HG03571 (cell line): Measurements from ENCODE around the gene FUS.

Experiments used
- ATAC-seq: cut with Tn5 transposase; IDR thresholded peaks from one replicate; pipeline ENCODE4 v1.9.1; 2021; ENCODE audit not compliant: unreplicated experiment

Gene FUS

GRCh38 chr16:31200821-31201568 lies 21.1 kb downstream of the FUS start:
- no peak for ATAC-seq

GRCh38 chr16:31201582-31202413 lies 21.9 kb downstream of the FUS start:
- peak; percentile 51 for ATAC-seq

- ATAC-seq = peak; percentile 38
Observed at GRCh38 chr16:31202414-31203375, 22.8 kb downstream of the FUS start, which contains the start of gene PYCARD. Gene PYCARD, minus strand, starts transcription at chr16:31202760. Its CDS starts 70 bp downstream, at chr16:31202690.

- no peak for ATAC-seq
Observed at GRCh38 chr16:31204871-31205666, 25.1 kb downstream of the FUS start.

- no peak for ATAC-seq
Observed at GRCh38 chr16:31206776-31207175, 26.8 kb downstream of the FUS start.

- ATAC-seq = no peak
Observed at GRCh38 chr16:31213342-31213741, 33.4 kb downstream of the FUS start.

GRCh38 chr16:31213877-31214707 lies 34.2 kb downstream of the FUS start, which contains the start of gene TRIM72:
Gene TRIM72, plus strand, starts transcription at chr16:31214119. Its CDS starts 620 bp downstream, at chr16:31214739.
- no peak for ATAC-seq

GRCh38 chr16:31214708-31215286 lies 34.9 kb downstream of the FUS start:
- ATAC-seq = no peak

- no peak for ATAC-seq
Observed at GRCh38 chr16:31215287-31216162, 35.6 kb downstream of the FUS start.

GRCh38 chr16:31216422-31217135 lies 36.6 kb downstream of the FUS start, which contains the start of gene PYDC1:
Gene PYDC1, minus strand, starts transcription at chr16:31217135. Its CDS starts 107 bp downstream, at chr16:31217028.
- ATAC-seq = no peak

- ATAC-seq = no peak
Observed at GRCh38 chr16:31217136-31217530, 37.2 kb downstream of the FUS start.

- ATAC-seq = no peak
Observed at GRCh38 chr16:31219154-31219741, 39.3 kb downstream of the FUS start.

GRCh38 chr16:31221357-31222160 lies 41.6 kb downstream of the FUS start:
- ATAC-seq = no peak

- ATAC-seq = no peak
Observed at GRCh38 chr16:31223044-31223443, 43.1 kb downstream of the FUS start.

- no peak for ATAC-seq
Observed at GRCh38 chr16:31224092-31224955, 44.4 kb downstream of the FUS start.
